Neural progenitor cell (in vitro differentiated cells): ENCODE results near the gene ARHGEF2. TPM values are rescaled to one million over a fixed set of nuclear protein-coding genes. Genes with fewer than 3 reads are reported as not detected.
A peak's percentile ranks its signal among the peaks of the same experiment; 100 is the strongest.

ENCODE experiments used
- DNase-seq: peaks from one replicate; pipeline ENCODE4 v3.0.0-alpha.2; 2016; ENCODE audit warnings: low spot score
- H2AFZ ChIP-seq: fragments of 200-600 bp; sonication (generic); replicated peaks from 2 replicates; pipeline ENCODE4 v1.6.1; 2016; ENCODE audit warnings: antibody characterized with exemption
- H3F3A ChIP-seq: fragments of 200-600 bp; sonication (generic); 2 replicates; pipeline ENCODE4 v1.6.1; 2016; ENCODE audit warnings: antibody characterized with exemption, low read depth
- H3K27ac ChIP-seq: fragments of 200-600 bp; sonication (generic); 2 replicates; pipeline ENCODE4 v1.5.1; 2016; ENCODE audit warnings: mild to moderate bottlenecking
- H3K27me3 ChIP-seq: fragments of 200-600 bp; sonication (generic); 2 replicates; pipeline ENCODE4 v1.6.1; 2016; ENCODE audit warnings: mild to moderate bottlenecking, moderate library complexity
- H3K36me3 ChIP-seq: fragments of 200-600 bp; sonication (generic); 2 replicates; pipeline ENCODE4 v1.5.1; 2016
- H3K4me1 ChIP-seq: fragments of 200-600 bp; sonication (generic); 2 replicates; pipeline ENCODE4 v1.6.1; 2016; ENCODE audit warnings: mixed run types
- H3K4me2 ChIP-seq: fragments of 200-600 bp; sonication (generic); 2 replicates; pipeline ENCODE4 v1.6.1; 2016
- H3K4me3 ChIP-seq: fragments of 200-600 bp; sonication (generic); 2 replicates; pipeline ENCODE4 v1.5.1; 2016
- H3K79me2 ChIP-seq: fragments of 200-600 bp; sonication (generic); 2 replicates; pipeline ENCODE4 v1.6.1; 2016; ENCODE audit warnings: low read depth
- H3K9ac ChIP-seq: fragments of 200-600 bp; sonication (generic); 2 replicates; pipeline ENCODE4 v1.6.1; 2016
- H3K9me3 ChIP-seq: fragments of 200-600 bp; sonication (generic); 2 replicates; pipeline ENCODE4 v1.5.1; 2016; ENCODE audit warnings: low read depth
- H4K20me1 ChIP-seq: fragments of 200-600 bp; sonication (generic); 2 replicates; pipeline ENCODE4 v1.6.1; 2016; ENCODE audit warnings: low read depth
- H3K27ac Mint-ChIP-seq: 3 replicates; pipeline ENCODE4 v1.8.0; 2021; ENCODE audit warnings: mixed read lengths
- H3K27me3 Mint-ChIP-seq: 2 replicates; pipeline ENCODE4 v1.8.0; 2022; ENCODE audit warnings: low read depth, mild to moderate bottlenecking, inconsistent platforms, moderate library complexity, mixed read lengths; ENCODE audit not compliant: insufficient read depth
- H3K36me3 Mint-ChIP-seq: 3 replicates; pipeline ENCODE4 v1.8.0; 2021; ENCODE audit warnings: mixed read lengths
- H3K4me1 Mint-ChIP-seq: 3 replicates; pipeline ENCODE4 v1.8.0; 2021; ENCODE audit warnings: mixed read lengths
- H3K4me3 Mint-ChIP-seq: 3 replicates; pipeline ENCODE4 v1.8.0; 2021; ENCODE audit warnings: mild to moderate bottlenecking, moderate library complexity, mixed read lengths
- H3K9me3 Mint-ChIP-seq: 3 replicates; pipeline ENCODE4 v1.8.0; 2020; ENCODE audit warnings: mixed read lengths
- EZH2 ChIP-seq: fragments of 200-600 bp; sonication (generic); IDR thresholded peaks from 2 replicates; pipeline ENCODE4 v1.6.1; 2017; ENCODE audit warnings: antibody characterized with exemption, mild to moderate bottlenecking, moderate library complexity
- EZH2phosphoT487 ChIP-seq: fragments of 200-600 bp; sonication (generic); IDR thresholded peaks from 2 replicates; pipeline ENCODE4 v1.6.1; 2017; ENCODE audit warnings: antibody characterized with exemption
- total RNA-seq: library from RNA; depleted of rRNA; stranded (reverse); fragments of >200 nt; gene quantifications from 2 replicates; pipeline ENCODE4 v1.2.3, GENCODE V29; 2015; ENCODE audit warnings: low replicate concordance
- TF ChIP-seq, protein P1 (sequence below): fragments of 200-600 bp; sonication (generic); IDR thresholded peaks from 2 replicates; pipeline ENCODE4 v1.5.1; 2017; ENCODE audit warnings: antibody characterized with exemption, mild to moderate bottlenecking

The ARHGEF2 gene
- total RNA-seq, 1 donor from 2014 or later = 79.7 TPM

DNA sequence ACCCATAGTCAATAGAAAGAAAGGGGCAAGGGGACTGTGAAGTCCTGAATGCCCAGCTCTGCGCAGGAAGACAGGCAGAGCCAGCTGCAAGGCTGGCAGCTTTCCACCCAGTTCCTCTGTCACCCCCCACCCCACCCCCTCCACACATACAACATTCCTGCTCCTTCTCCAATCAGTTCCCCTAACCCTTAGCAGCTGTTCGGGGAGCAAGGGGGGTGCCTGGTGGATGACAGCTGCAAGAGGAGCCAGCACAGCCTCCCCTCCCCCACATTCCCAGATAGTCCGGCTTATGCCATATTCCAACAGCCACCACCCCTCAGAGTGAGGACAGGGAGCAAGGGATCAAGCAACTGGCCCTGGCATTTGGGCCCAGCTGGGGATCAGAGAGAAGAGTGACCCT lies 9.7 kb downstream of the ARHGEF2 start:
- Histone ChIP-seq H2AFZ (no peak overlapping the region), H3K4me3 (no peak overlapping the region), H3K4me2 (peak overlapping the region; percentile 64), H3K4me1 (peaks cover 46% of the 10 kb centered on the region), H3K79me2 (peaks cover 81% of the 10 kb centered on the region), H3K9ac (peak overlapping the region; percentile 4), H3K9me3 (no peaks in the 10 kb centered on the region), H3K36me3 (no peaks in the 10 kb centered on the region), H3K27me3 (no peaks in the 10 kb centered on the region), H4K20me1 (peaks cover 83% of the 10 kb centered on the region), H3K27ac (peak overlapping the region; percentile 65), H3F3A (no peaks in the 10 kb centered on the region)
- TF ChIP-seq EZH2 (no peak), EZH2phosphoT487 (no peak)
- TF ChIP-seq, protein P1, sequence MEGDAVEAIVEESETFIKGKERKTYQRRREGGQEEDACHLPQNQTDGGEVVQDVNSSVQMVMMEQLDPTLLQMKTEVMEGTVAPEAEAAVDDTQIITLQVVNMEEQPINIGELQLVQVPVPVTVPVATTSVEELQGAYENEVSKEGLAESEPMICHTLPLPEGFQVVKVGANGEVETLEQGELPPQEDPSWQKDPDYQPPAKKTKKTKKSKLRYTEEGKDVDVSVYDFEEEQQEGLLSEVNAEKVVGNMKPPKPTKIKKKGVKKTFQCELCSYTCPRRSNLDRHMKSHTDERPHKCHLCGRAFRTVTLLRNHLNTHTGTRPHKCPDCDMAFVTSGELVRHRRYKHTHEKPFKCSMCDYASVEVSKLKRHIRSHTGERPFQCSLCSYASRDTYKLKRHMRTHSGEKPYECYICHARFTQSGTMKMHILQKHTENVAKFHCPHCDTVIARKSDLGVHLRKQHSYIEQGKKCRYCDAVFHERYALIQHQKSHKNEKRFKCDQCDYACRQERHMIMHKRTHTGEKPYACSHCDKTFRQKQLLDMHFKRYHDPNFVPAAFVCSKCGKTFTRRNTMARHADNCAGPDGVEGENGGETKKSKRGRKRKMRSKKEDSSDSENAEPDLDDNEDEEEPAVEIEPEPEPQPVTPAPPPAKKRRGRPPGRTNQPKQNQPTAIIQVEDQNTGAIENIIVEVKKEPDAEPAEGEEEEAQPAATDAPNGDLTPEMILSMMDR = no peak
- H3K27me3 Mint-ChIP-seq = peaks cover 14% of the 10 kb centered on the region
- H3K36me3 Mint-ChIP-seq = peaks cover 32% of the 10 kb centered on the region
- no peaks in the 10 kb centered on the region for H3K9me3 Mint-ChIP-seq
- peak overlapping the region; percentile 58 for H3K27ac Mint-ChIP-seq
- DNase-seq = no peak
- peak overlapping the region; percentile 55 for H3K4me3 Mint-ChIP-seq
- peaks cover 59% of the 10 kb centered on the region for H3K4me1 Mint-ChIP-seq

DNA sequence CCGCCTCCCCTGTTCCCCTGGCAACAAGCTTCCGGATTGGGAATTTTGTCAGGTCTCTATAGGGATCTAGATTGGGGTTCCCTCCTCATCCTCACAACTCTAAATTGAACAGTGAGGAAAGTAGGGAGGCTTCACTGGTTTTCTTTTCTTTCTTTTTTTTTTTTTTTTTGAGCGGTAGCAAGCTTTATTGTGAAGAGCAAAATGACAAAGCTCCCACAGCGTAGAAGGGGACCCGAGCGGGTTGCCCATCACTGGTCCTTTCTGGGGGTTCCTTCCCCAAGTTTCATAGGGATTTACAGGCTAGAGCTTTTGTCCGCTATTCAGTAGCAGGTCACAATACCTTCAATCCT lies 10.3 kb downstream of the ARHGEF2 start:
- Mint-ChIP-seq H3K9me3 (no peaks in the 10 kb centered on the region), H3K36me3 (peaks cover 29% of the 10 kb centered on the region), H3K27me3 (peaks cover 14% of the 10 kb centered on the region), H3K4me3 (peak overlapping the region; percentile 55), H3K4me1 (peaks cover 56% of the 10 kb centered on the region), H3K27ac (peak overlapping the region; percentile 70)
- H3K27ac ChIP-seq = peak overlapping the region; percentile 65
- no peaks in the 10 kb centered on the region for H3K27me3 ChIP-seq
- peaks cover 46% of the 10 kb centered on the region for H3K4me1 ChIP-seq
- H3K9me3 ChIP-seq = no peaks in the 10 kb centered on the region
- H3F3A ChIP-seq = no peaks in the 10 kb centered on the region
- H3K9ac ChIP-seq = peak overlapping the region; percentile 4
- no peaks in the 10 kb centered on the region for H3K36me3 ChIP-seq
- no peak for DNase-seq
- peak overlapping the region; percentile 64 for H3K4me2 ChIP-seq
- H4K20me1 ChIP-seq = peaks cover 77% of the 10 kb centered on the region
- H3K4me3 ChIP-seq = no peak overlapping the region
- peaks cover 74% of the 10 kb centered on the region for H3K79me2 ChIP-seq
- no peak for TF ChIP-seq EZH2phosphoT487
- TF ChIP-seq, protein P1 = no peak
- TF ChIP-seq EZH2 = no peak
- no peak overlapping the region for H2AFZ ChIP-seq

DNA sequence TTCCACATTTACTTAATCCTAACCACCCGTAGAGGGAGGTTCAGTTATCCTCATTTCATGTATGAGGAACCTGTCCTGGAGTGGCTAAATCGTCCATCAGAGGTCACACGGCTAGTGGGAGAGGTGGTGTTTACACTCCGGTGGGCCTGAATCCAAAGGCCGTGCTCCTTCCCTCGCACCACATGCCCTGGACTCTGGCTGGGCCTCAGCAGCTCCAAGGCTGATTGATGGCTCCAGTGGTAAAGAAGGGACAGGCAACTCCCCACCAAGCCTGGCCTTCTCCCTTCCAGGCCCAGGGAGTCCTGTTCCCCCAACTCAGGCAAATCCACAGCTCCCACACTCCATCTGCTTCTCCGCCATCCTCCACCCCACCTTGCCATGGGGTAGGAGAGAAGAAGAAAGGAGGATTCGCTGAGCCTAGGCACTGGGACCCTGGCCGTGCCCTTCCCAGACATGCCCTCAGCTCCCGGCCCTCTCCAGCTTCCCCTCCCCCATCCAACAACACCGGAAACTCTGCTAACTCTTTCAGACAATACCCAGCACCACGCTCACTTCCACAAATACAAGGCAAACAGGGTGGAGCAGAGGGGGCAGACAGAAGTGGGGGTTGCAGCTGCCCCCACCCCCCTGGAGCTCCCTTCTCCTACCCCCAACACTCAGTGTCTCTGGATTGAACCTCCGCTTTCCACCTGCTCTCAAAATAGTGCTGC lies 10.9 kb downstream of the ARHGEF2 start:
- TF ChIP-seq EZH2phosphoT487 (no peak), EZH2 (no peak)
- TF ChIP-seq, protein P1 = no peak

More for the DNA sequence above, 10.9 kb downstream of the ARHGEF2 start:
- Mint-ChIP-seq H3K36me3 (peaks cover 33% of the 10 kb centered on the region), H3K27me3 (peaks cover 10% of the 10 kb centered on the region), H3K27ac (peak overlapping the region; percentile 70), H3K4me1 (peaks cover 50% of the 10 kb centered on the region), H3K4me3 (peak overlapping the region; percentile 55), H3K9me3 (no peaks in the 10 kb centered on the region)
- H3K36me3 ChIP-seq = no peaks in the 10 kb centered on the region
- no peak overlapping the region for H3K9ac ChIP-seq
- no peaks in the 10 kb centered on the region for H3K9me3 ChIP-seq
- peaks cover 46% of the 10 kb centered on the region for H3K4me1 ChIP-seq
- peaks cover 69% of the 10 kb centered on the region for H3K79me2 ChIP-seq
- peak overlapping the region; percentile 65 for H3K27ac ChIP-seq
- no peaks in the 10 kb centered on the region for H3K27me3 ChIP-seq
- no peak overlapping the region for H3K4me3 ChIP-seq
- DNase-seq = no peak
- H4K20me1 ChIP-seq = peaks cover 77% of the 10 kb centered on the region
- no peak overlapping the region for H2AFZ ChIP-seq
- peak overlapping the region; percentile 64 for H3K4me2 ChIP-seq
- H3F3A ChIP-seq = no peaks in the 10 kb centered on the region
